22Rv1 (cell line): ENCODE measurements around the gene G6PC1.
A peak's percentile ranks its signal among the peaks of the same experiment; 100 is the strongest.

Experiments
- H3K27ac ChIP-seq: fragments of 450-650 bp; 2 replicates; pipeline ENCODE4 v1.5.1; 2017
- CTCF ChIP-seq: fragments of 450-650 bp; IDR thresholded peaks from 2 replicates; pipeline ENCODE4 v1.5.1; 2017; ENCODE audit warnings: mild to moderate bottlenecking
- ZFX ChIP-seq: fragments of 450-650 bp; IDR thresholded peaks from 2 replicates; pipeline ENCODE4 v1.6.1; 2017; ENCODE audit warnings: antibody characterized with exemption, borderline replicate concordance

G6PC1 gene

DNA sequence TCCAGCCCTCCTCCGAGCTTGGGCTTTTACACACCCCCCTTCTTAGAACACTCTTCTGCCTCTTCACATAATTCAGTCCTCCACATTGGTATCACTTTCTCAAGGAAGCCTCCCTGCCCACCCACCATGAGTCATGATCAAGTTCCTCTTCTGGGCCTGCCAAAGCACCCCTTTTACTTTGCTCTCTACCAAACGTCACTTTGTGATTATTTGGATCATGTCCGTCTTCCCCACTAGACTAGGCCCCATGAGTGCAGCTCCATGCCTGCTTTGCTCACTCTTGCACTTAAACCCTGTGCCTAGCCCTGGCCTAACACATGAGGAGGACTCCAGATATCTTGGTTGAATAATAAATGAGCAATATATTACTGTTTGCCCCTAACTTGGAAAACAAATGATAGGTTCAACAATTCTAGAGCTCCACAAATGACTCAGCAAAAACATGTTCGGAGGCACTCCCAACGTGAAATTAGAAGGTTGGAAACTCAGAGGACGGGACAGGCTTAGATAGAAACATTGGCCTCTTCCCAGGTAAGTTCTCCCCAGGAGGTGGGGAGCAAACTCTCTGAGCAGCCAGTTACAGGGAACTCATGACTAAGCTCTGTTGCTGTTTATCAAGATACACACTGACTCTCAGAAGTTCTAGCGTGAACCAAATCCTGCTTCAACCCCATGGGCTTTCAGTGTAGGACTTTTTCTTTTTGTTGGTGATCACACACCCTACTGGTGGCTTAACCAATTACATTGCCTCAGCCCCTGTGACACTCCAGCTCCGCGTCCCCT lies 28.3 kb downstream of the G6PC1 start:
- H3K27ac ChIP-seq: no peak overlapping the region
- TF ChIP-seq ZFX: no peak
- TF ChIP-seq CTCF: peak; percentile 49

- TF ChIP-seq ZFX (no peak), CTCF (no peak)
- H3K27ac ChIP-seq: no peak overlapping the region
Measured at GRCh38 chr17:42929497-42929844, 28.9 kb downstream of the G6PC1 start.

- TF ChIP-seq CTCF (peak; percentile 79), ZFX (no peak)
- no peak overlapping the region for H3K27ac ChIP-seq
Measured at GRCh38 chr17:42937712-42938596, 37.4 kb downstream of the G6PC1 start.

DNA sequence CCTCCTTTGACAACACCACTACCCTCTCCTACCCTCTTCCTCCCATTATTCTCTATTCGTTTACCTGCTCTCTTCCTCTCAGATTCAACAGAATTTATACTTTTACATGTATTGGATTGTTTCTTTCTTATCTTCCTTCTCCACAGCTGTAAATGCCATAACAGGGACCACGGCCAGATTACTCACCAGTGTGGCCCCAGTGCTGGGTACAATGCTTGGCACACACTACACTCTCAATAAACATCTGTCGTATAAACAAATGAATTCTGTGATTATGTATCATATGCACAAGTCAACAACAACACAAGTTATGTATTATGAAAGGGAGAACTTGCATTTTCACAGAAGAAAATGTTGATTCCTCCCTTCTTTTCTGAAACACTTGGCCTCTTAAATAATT lies 43.6 kb downstream of the G6PC1 start:
- H3K27ac ChIP-seq: no peak overlapping the region
- TF ChIP-seq ZFX (no peak), CTCF (no peak)

DNA sequence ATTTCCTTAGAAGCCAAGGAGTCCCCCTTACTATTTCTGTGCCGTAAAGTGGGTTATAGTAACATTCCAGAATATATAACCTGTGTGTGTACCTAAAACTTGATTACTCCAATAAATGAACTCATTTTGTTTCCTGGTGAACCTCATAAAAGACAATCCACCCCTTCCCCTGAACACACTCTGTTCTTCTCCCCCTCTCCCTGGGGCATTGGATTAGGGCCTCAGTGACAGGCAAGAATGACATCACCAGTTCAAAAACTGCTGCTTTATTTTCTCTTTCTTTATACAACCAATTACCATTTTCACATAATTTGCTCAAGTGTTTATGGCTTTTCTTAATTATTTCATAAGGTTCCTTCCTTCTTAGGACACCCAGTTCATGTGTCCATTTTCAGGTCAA lies 46.2 kb downstream of the G6PC1 start:
- TF ChIP-seq ZFX (no peak), CTCF (no peak)

GRCh38 chr17:42950044-42950783 lies 49.6 kb downstream of the G6PC1 start:
- no peak overlapping the region for H3K27ac ChIP-seq
- TF ChIP-seq CTCF: no peak

More for the DNA sequence above, 46.2 kb downstream of the G6PC1 start:
- H3K27ac ChIP-seq: no peak overlapping the region
